ENCODE measurements around the gene CES3.

CES3 gene

DNA sequence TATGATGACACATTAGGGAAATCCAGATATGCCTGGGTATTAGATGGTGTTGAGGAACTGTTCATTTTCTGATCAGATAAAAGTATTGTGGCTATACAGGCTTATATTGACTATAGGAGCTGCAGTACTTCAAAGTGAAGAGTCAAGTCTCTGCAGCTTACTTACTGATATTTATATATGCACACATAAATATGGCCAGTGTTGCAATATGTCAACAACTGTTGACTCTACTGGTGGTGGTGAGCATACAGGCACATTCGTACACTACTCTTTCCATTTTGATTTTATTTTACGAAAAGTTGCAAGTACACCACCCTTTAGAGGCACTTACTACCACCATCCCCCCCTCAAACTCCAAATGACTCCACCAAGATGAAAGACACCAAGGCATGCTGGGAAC lies 29.4 kb upstream of the CES3 start:
- peaks cover 4 to 16% of the 10 kb centered on the region in 2 experiments; a peak in 2 of 3 replicates for H3K36me3 ChIP-seq (ENCODE audit: control insufficient read depth in 2 of 2, insufficient read depth in 1 of 2, low read length in 2 of 2)
- POLR2A ChIA-PET: no interaction called here
- H3K4me1 ChIP-seq (ENCODE audit: control insufficient read depth, insufficient read depth, low read length): peaks cover 2% of the 10 kb centered on the region; the same call in 1 of the 2 replicates
- H3K27ac ChIP-seq (ENCODE audit: extremely low read depth, low read depth, low read length): no peak overlapping the region
- H3K9me3 ChIP-seq (ENCODE audit: control insufficient read depth, insufficient read depth, low read depth, low read length): no peaks in the 10 kb centered on the region
- TF ChIP-seq RBAK (tag by site-specific recombination; IDR thresholded peaks at IDR 0.05): no peak
- no peak overlapping the region for H3K4me3 ChIP-seq (ENCODE audit: low read depth, low read length)
- CTCF ChIA-PET: interaction anchor here (0.8 to 3.0 kb wide), 4 partner anchors 15 to 36 kb away, joined by 3 to 23 read pairs (median 4); no protein-coding TSS in a partner anchor

DNA sequence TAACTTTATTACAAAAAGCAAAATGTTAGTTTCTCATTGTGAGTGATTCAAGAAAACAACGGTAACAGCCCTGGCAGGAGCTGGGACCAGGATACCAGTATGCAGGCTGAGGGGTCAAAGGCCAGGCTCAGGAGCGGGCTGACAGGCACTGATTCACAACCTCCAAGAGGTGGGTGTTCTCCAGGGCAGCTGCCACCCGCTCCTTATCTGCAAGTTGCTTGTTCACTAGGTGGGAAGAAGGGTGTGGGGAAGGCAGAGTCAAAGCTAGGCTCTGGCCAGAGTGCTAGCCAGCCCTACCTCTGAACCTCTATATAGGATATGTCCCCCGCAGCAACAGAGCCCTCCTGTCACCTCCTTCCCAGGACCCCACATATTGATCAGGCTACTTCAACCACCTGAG lies 29.0 kb upstream of the CES3 start:
- peaks cover 2% of the 10 kb centered on the region; the same call in 1 of the 2 replicates for H3K4me1 ChIP-seq (ENCODE audit: control insufficient read depth, insufficient read depth, low read length)
- H3K9me3 ChIP-seq (ENCODE audit: control insufficient read depth, insufficient read depth, low read depth, low read length): no peaks in the 10 kb centered on the region
- POLR2A ChIA-PET: no interaction called here
- TF ChIP-seq, protein P1, sequence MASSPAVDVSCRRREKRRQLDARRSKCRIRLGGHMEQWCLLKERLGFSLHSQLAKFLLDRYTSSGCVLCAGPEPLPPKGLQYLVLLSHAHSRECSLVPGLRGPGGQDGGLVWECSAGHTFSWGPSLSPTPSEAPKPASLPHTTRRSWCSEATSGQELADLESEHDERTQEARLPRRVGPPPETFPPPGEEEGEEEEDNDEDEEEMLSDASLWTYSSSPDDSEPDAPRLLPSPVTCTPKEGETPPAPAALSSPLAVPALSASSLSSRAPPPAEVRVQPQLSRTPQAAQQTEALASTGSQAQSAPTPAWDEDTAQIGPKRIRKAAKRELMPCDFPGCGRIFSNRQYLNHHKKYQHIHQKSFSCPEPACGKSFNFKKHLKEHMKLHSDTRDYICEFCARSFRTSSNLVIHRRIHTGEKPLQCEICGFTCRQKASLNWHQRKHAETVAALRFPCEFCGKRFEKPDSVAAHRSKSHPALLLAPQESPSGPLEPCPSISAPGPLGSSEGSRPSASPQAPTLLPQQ (tag by site-specific recombination; IDR thresholded peaks at IDR 0.05): no peak
- TF ChIP-seq ZNF677 (tag by site-specific recombination; IDR thresholded peaks at IDR 0.05) (no peak), EGR2 (tag by site-specific recombination; IDR thresholded peaks at IDR 0.05; ENCODE audit: low read depth) (peak; percentile 70), ZNF155 (tag by site-specific recombination; IDR thresholded peaks at IDR 0.05) (no peak), ZNF600 (tag by site-specific recombination; IDR thresholded peaks at IDR 0.05) (no peak), ZNF48 (tag by site-specific recombination; IDR thresholded peaks at IDR 0.05) (no peak), ZNF626 (tag by site-specific recombination; IDR thresholded peaks at IDR 0.05) (no peak), MYNN (tag by site-specific recombination; IDR thresholded peaks at IDR 0.05; ENCODE audit: borderline replicate concordance) (no peak), ZNF501 (tag by site-specific recombination; IDR thresholded peaks at IDR 0.05) (no peak), ZFHX2 (tag by site-specific recombination; conservative IDR thresholded peaks at IDR 0.05) (peak; percentile 37; the same call in 1 of the 2 replicates), ZNF423 (tag by site-specific recombination; IDR thresholded peaks at IDR 0.05) (no peak), KLF1 (tag by site-specific recombination; IDR thresholded peaks at IDR 0.05) (peak; percentile 49)
- TF ChIP-seq, protein P2, sequence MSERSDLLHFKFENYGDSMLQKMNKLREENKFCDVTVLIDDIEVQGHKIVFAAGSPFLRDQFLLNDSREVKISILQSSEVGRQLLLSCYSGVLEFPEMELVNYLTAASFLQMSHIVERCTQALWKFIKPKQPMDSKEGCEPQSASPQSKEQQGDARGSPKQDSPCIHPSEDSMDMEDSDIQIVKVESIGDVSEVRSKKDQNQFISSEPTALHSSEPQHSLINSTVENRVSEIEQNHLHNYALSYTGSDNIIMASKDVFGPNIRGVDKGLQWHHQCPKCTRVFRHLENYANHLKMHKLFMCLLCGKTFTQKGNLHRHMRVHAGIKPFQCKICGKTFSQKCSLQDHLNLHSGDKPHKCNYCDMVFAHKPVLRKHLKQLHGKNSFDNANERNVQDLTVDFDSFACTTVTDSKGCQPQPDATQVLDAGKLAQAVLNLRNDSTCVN (tag by site-specific recombination; optimal IDR thresholded peaks at IDR 0.05): no peak
- TF ChIP-seq, protein P3, sequence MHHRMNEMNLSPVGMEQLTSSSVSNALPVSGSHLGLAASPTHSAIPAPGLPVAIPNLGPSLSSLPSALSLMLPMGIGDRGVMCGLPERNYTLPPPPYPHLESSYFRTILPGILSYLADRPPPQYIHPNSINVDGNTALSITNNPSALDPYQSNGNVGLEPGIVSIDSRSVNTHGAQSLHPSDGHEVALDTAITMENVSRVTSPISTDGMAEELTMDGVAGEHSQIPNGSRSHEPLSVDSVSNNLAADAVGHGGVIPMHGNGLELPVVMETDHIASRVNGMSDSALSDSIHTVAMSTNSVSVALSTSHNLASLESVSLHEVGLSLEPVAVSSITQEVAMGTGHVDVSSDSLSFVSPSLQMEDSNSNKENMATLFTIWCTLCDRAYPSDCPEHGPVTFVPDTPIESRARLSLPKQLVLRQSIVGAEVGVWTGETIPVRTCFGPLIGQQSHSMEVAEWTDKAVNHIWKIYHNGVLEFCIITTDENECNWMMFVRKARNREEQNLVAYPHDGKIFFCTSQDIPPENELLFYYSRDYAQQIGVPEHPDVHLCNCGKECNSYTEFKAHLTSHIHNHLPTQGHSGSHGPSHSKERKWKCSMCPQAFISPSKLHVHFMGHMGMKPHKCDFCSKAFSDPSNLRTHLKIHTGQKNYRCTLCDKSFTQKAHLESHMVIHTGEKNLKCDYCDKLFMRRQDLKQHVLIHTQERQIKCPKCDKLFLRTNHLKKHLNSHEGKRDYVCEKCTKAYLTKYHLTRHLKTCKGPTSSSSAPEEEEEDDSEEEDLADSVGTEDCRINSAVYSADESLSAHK (tag by site-specific recombination; IDR thresholded peaks at IDR 0.05): no peak
- TF ChIP-seq, protein P4, sequence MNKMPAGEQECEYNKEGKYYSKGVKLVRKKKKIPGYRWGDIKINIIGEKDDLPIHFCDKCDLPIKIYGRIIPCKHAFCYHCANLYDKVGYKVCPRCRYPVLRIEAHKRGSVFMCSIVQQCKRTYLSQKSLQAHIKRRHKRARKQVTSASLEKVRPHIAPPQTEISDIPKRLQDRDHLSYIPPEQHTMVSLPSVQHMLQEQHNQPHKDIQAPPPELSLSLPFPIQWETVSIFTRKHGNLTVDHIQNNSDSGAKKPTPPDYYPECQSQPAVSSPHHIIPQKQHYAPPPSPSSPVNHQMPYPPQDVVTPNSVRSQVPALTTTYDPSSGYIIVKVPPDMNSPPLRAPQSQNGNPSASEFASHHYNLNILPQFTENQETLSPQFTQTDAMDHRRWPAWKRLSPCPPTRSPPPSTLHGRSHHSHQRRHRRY (tag by site-specific recombination; IDR thresholded peaks at IDR 0.05): no peak
- no peak overlapping the region for H3K27ac ChIP-seq (ENCODE audit: extremely low read depth, low read depth, low read length)
- no peak overlapping the region for H3K4me3 ChIP-seq (ENCODE audit: low read depth, low read length)
- peaks cover 4 to 18% of the 10 kb centered on the region in 2 experiments; a peak in 2 of 3 replicates for H3K36me3 ChIP-seq (ENCODE audit: control insufficient read depth in 2 of 2, insufficient read depth in 1 of 2, low read length in 2 of 2)
- CTCF ChIA-PET: interaction anchor here (1.0 to 3.0 kb wide), 2 partner anchors 22 to 37 kb away, joined by 3 to 23 read pairs; no protein-coding TSS in a partner anchor

Data from HEK293 (cell line).